HG03521 (cell line): ENCODE measurements around the gene FAM20C.
"Not testable (repeated sequence)": the region's sequence is repeated elsewhere in the genome, so short reads cannot be mapped to it uniquely, and the experiment has no call there.

Experiments used
- ATAC-seq: cut with Tn5 transposase; IDR thresholded peaks from one replicate; pipeline ENCODE4 v1.9.1; 2021; ENCODE audit warnings: mild to moderate bottlenecking, moderate library complexity; ENCODE audit not compliant: unreplicated experiment

Gene FAM20C

GRCh38 chr7:240887-241421 is 48.6 kb downstream of the FAM20C start:
- ATAC-seq = no peak

GRCh38 chr7:241513-241912 is 49.1 kb downstream of the FAM20C start:
- no peak for ATAC-seq

- not testable (repeated sequence) for ATAC-seq
These were observed 50.6 kb downstream of the FAM20C start for GRCh38 chr7:242826-243579.

- not testable (repeated sequence) for ATAC-seq
These were observed 51.2 kb downstream of the FAM20C start for GRCh38 chr7:243580-243978.

- ATAC-seq = no peak
These were observed 52.6 kb downstream of the FAM20C start for GRCh38 chr7:244974-245373.

- ATAC-seq = no peak
These were observed 53.4 kb downstream of the FAM20C start for GRCh38 chr7:245574-246295.

GRCh38 chr7:246451-246850 is 54.1 kb downstream of the FAM20C start:
- ATAC-seq = no peak

- ATAC-seq = no peak
These were observed 54.8 kb downstream of the FAM20C start for GRCh38 chr7:247181-247580.

GRCh38 chr7:247636-248035 is 55.3 kb downstream of the FAM20C start:
- no peak for ATAC-seq

GRCh38 chr7:248732-249435 is 56.5 kb downstream of the FAM20C start:
- ATAC-seq = no peak

GRCh38 chr7:249989-250388 is 57.6 kb downstream of the FAM20C start:
- ATAC-seq = no peak

- no peak for ATAC-seq
These were observed 58.2 kb downstream of the FAM20C start for GRCh38 chr7:250523-250922.

- no peak for ATAC-seq
These were observed 58.6 kb downstream of the FAM20C start for GRCh38 chr7:251005-251404.

- no peak for ATAC-seq
These were observed 59.2 kb downstream of the FAM20C start for GRCh38 chr7:251446-252175.

GRCh38 chr7:252216-252965 is 60.0 kb downstream of the FAM20C start:
- ATAC-seq = no peak

- no peak for ATAC-seq
These were observed 60.6 kb downstream of the FAM20C start for GRCh38 chr7:252981-253380.

GRCh38 chr7:253581-254336 is 61.4 kb downstream of the FAM20C start:
- ATAC-seq = no peak

- no peak for ATAC-seq
These were observed 62.1 kb downstream of the FAM20C start for GRCh38 chr7:254337-255037.

GRCh38 chr7:255038-255435 is 62.7 kb downstream of the FAM20C start:
- no peak for ATAC-seq
